Measurements from ENCODE around the gene FBXO41.

Gene FBXO41

DNA sequence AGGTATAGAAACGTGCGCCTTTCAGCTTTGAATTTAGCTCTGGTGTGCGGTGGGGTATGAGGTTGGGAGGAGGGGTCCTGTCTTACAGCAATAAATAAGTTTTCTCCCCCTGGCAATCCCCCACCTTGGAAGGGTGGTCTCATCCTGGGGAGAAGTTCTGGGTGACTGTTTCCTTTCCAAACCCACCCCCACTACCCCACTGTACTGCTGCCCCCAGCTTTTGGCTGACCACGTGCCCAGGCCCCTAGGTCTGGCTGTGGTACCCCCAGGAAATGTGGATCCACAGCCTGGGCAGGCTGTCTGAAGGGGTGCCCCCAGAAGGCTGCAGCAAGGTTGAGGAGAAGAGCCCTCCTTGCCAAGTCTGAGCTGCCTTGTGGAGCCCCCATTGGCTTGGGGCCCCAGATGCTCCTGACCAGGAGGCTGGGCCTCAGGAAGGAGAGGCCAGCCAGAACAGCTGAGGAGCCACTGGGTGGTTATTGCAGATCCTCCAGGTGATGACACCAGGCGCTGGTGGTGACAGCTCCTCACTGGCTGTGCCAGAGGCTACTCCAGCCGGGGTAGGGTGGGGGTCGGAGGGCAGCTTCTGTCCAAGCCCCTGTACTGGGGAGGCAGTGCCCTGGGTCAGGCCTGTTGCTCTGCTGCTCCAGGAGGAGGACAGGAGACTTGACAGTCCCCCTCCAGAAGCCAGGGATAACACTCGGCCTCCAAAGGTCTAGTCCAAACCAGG lies 25.9 kb downstream of the FBXO41 start:
- peaks cover 6% of the 10 kb centered on the region for H3K27me3 Mint-ChIP-seq (ENCODE audit: low read depth, poor library complexity)
- no peaks in the 10 kb centered on the region for H3K9me3 Mint-ChIP-seq
- DNase-seq, result no peak
- peaks cover 7% of the 10 kb centered on the region for H3K36me3 Mint-ChIP-seq (ENCODE audit: low read depth)
- peaks cover 4% of the 10 kb centered on the region for H3K4me1 Mint-ChIP-seq
- TF ChIP-seq, protein P1, sequence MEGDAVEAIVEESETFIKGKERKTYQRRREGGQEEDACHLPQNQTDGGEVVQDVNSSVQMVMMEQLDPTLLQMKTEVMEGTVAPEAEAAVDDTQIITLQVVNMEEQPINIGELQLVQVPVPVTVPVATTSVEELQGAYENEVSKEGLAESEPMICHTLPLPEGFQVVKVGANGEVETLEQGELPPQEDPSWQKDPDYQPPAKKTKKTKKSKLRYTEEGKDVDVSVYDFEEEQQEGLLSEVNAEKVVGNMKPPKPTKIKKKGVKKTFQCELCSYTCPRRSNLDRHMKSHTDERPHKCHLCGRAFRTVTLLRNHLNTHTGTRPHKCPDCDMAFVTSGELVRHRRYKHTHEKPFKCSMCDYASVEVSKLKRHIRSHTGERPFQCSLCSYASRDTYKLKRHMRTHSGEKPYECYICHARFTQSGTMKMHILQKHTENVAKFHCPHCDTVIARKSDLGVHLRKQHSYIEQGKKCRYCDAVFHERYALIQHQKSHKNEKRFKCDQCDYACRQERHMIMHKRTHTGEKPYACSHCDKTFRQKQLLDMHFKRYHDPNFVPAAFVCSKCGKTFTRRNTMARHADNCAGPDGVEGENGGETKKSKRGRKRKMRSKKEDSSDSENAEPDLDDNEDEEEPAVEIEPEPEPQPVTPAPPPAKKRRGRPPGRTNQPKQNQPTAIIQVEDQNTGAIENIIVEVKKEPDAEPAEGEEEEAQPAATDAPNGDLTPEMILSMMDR (IDR thresholded peaks at IDR 0.05), result no peak
- no peak overlapping the region for H3K4me3 Mint-ChIP-seq
- H3K27ac Mint-ChIP-seq, result no peak overlapping the region

DNA sequence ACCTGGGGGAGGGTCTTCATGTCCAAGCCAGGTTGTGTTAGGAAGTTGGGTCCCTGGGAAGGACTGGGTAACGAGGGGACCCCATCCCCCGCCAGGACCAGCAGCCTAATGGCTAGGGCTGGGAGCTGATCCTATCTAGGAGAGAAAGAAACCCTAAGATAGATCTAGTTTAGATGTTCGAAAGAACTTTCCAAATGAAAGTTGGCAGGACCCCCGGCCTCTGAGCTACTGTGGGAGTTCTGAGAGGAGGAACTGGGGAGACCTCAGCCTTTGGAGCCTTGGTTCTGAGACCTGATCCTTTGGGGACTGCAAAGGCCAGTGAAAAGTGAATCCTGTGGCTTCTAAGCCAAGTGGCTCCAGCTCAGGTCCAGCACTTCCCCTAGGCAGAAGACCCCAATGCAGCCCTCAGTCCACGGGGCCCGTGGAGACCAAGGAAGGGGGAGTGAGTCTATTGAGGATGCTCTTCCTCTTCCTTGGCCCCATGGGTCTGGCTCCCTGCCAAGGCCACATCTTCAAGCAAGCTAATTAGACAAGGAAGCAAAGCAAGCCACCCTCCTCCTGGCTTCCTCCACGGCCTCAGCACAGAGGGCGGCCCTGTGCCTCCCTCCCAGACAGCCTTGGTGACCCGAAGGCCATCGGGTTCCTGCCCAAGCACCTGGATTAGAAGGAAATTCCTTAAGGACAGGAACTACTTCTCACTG lies 26.7 kb downstream of the FBXO41 start:
- DNase-seq, result no peak
- Mint-ChIP-seq H3K27me3 (ENCODE audit: low read depth, poor library complexity) (peaks cover 6% of the 10 kb centered on the region), H3K4me3 (no peak overlapping the region), H3K4me1 (peaks cover 4% of the 10 kb centered on the region), H3K36me3 (ENCODE audit: low read depth) (peaks cover 13% of the 10 kb centered on the region), H3K27ac (no peak overlapping the region), H3K9me3 (no peaks in the 10 kb centered on the region)
- TF ChIP-seq, protein P1 (IDR thresholded peaks at IDR 0.05), result no peak

- Mint-ChIP-seq H3K4me3 (no peak overlapping the region), H3K36me3 (ENCODE audit: low read depth) (peaks cover 13% of the 10 kb centered on the region), H3K4me1 (peaks cover 4% of the 10 kb centered on the region), H3K9me3 (no peaks in the 10 kb centered on the region), H3K27me3 (ENCODE audit: low read depth, poor library complexity) (peaks cover 6% of the 10 kb centered on the region), H3K27ac (no peak overlapping the region)
- no peak for DNase-seq
- TF ChIP-seq, protein P1 (IDR thresholded peaks at IDR 0.05), result no peak
These were observed 27.3 kb downstream of the FBXO41 start for GRCh38 chr2:73257021-73257420.

DNA sequence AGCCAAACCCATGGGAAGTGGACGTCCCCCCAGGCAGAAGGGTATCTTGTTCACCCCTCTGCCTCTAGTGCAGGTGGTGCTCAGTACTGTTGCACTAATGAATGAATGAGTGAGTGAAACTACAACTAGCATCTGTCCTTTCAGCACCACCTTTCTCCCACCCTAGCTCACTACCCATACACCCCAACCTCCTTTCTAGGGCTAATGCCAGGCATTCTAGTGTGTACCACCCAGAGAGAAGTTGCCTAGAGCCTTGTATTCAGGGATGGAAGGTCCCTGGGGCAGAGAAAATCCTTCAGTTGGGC lies 27.7 kb downstream of the FBXO41 start:
- Mint-ChIP-seq H3K4me1 (peaks cover 4% of the 10 kb centered on the region), H3K4me3 (no peak overlapping the region), H3K36me3 (ENCODE audit: low read depth) (peaks cover 13% of the 10 kb centered on the region), H3K9me3 (no peaks in the 10 kb centered on the region), H3K27ac (no peak overlapping the region), H3K27me3 (ENCODE audit: low read depth, poor library complexity) (peaks cover 3% of the 10 kb centered on the region)
- no peak for DNase-seq
- TF ChIP-seq, protein P1 (IDR thresholded peaks at IDR 0.05), result no peak

GRCh38 chr2:73255907-73256617 lies 28.2 kb downstream of the FBXO41 start:
- Mint-ChIP-seq H3K9me3 (no peaks in the 10 kb centered on the region), H3K27me3 (ENCODE audit: low read depth, poor library complexity) (peaks cover 3% of the 10 kb centered on the region), H3K36me3 (ENCODE audit: low read depth) (peaks cover 16% of the 10 kb centered on the region), H3K4me3 (no peak overlapping the region), H3K4me1 (peaks cover 4% of the 10 kb centered on the region), H3K27ac (no peak overlapping the region)
- DNase-seq, result no peak
- TF ChIP-seq, protein P1 (IDR thresholded peaks at IDR 0.05), result no peak
